Choroid plexus epithelial cell (primary cell): ENCODE measurements around the gene RFX7.

Source experiments
- DNase-seq: peaks from one replicate; pipeline ENCODE4 v3.0.0-alpha.2; 2010; ENCODE audit warnings: low read depth
- H3K4me3 ChIP-seq: 2 replicates; pipeline ENCODE4 v1.5.1; 2011; ENCODE audit warnings: low read depth, mild to moderate bottlenecking, control low read depth, low read length, moderate library complexity
- TF ChIP-seq, protein P1 (sequence below): conservative IDR thresholded peaks from 2 replicates; pipeline ENCODE4 v1.5.1; 2011; ENCODE audit warnings: low read depth, mild to moderate bottlenecking, control low read depth, inconsistent platforms, low read length, moderate library complexity

Gene RFX7

DNA sequence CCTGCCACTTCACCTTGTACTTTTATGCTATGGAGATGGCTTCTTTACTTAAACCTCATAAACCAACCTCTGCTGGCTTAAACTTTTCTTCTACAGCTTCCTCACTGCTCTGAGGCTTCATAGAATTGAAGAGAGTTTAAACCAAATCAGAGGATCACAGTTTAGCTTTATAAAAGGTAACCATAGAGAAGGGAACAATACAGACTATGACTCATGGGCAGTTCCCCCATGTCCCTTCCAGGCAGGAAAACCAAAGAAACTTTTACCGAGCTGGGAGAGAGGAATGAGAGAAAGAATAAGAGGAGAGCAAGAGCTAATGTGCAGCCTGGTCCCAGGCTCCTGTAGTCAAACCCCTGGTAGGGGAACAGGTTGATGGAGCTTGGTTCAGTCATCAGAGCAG is 196.3 kb downstream of the RFX7 start:
- TF ChIP-seq, protein P1, sequence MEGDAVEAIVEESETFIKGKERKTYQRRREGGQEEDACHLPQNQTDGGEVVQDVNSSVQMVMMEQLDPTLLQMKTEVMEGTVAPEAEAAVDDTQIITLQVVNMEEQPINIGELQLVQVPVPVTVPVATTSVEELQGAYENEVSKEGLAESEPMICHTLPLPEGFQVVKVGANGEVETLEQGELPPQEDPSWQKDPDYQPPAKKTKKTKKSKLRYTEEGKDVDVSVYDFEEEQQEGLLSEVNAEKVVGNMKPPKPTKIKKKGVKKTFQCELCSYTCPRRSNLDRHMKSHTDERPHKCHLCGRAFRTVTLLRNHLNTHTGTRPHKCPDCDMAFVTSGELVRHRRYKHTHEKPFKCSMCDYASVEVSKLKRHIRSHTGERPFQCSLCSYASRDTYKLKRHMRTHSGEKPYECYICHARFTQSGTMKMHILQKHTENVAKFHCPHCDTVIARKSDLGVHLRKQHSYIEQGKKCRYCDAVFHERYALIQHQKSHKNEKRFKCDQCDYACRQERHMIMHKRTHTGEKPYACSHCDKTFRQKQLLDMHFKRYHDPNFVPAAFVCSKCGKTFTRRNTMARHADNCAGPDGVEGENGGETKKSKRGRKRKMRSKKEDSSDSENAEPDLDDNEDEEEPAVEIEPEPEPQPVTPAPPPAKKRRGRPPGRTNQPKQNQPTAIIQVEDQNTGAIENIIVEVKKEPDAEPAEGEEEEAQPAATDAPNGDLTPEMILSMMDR = no peak
- H3K4me3 ChIP-seq = no peak overlapping the region
- no peak for DNase-seq

DNA sequence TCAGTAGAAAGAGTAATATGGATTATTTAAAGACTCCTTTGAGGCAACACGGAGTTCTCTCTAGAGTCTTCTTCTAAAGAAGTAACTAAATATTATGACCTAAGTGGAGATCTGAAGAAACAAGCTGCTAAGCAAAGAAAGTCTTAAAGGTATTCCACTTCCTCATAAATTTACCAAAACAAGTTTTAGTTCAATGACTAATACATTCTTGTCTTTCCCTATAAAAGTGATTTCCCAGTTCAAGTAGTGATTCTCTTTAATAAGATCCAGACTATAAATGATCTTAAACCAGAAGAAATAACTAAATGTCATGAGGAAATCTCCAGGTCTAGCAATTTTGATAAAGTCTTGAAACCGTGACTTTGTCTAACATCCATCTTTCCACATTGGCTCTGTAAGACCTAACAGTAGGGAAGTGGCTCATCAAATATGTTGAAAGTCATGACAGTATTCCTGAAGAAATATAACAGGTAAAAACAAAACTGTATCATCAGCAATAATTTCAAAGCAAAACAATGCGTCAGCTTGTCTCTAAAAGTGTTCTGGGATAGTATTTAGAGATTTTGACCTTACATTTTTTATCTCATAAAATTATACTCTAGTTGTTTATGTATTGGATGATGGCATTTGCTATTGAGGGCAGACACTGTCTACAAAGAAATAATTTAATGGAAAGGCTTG is 198.5 kb downstream of the RFX7 start:
- TF ChIP-seq, protein P1 = no peak
- no peak for DNase-seq
- H3K4me3 ChIP-seq = no peak overlapping the region

GRCh38 chr15:56042982-56043980 is 200.4 kb downstream of the RFX7 start:
- DNase-seq = no peak
- TF ChIP-seq, protein P1 = no peak
- no peak overlapping the region for H3K4me3 ChIP-seq

GRCh38 chr15:56042498-56042897 is 201.2 kb downstream of the RFX7 start:
- no peak for DNase-seq
- H3K4me3 ChIP-seq = no peak overlapping the region
- TF ChIP-seq, protein P1 = no peak

GRCh38 chr15:56042031-56042430 is 201.6 kb downstream of the RFX7 start:
- TF ChIP-seq, protein P1 = no peak

GRCh38 chr15:56040081-56041035 is 203.3 kb downstream of the RFX7 start:
- no peak overlapping the region for H3K4me3 ChIP-seq
- TF ChIP-seq, protein P1 = no peak
- peak; percentile 97 for DNase-seq

More at GRCh38 chr15:56042031-56042430, 201.6 kb downstream of the RFX7 start:
- no peak overlapping the region for H3K4me3 ChIP-seq
- DNase-seq = no peak
